Stimulated activated CD4-positive, alpha-beta T cell treated with anti-CD3 and anti-CD28 coated beads, Interleukin-15, amount 100 ng/mL, for 48 hours (primary cell): ENCODE measurements around the gene FCAR.
"Not testable (repeated sequence)": the region's sequence is repeated elsewhere in the genome, so short reads cannot be mapped to it uniquely, and the experiment has no call there.

Experiments
- DNase-seq, 2 donors: peaks; one replicate each; pipeline ENCODE4 v3.0.0-alpha.2; 2020; ENCODE audit warnings: low read depth in 2 of 2

FCAR gene

DNA sequence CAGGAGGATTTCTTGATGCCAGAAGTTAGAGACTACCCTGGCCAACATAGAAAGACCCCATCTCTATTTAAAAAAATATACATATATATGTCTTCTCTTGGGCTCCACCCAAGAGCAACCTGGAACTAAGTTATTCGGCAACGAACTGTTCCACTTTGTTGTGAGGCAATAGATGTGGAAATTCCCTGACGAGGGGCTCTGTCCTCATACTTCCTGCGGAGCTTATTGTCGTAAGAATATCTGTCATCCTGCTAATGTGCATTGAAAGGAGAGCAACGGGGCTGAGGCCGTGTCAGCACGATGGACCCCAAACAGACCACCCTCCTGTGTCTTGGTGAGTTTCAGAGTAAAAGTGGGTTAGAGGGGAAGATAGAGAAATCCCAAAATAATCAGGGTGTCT, at the start of gene FCAR:
Gene FCAR (plus strand): TSS at position 246 of the 400 bp plus-strand sequence. CDS start 55 bp downstream, at position 301.
- no peak for DNase-seq

DNA sequence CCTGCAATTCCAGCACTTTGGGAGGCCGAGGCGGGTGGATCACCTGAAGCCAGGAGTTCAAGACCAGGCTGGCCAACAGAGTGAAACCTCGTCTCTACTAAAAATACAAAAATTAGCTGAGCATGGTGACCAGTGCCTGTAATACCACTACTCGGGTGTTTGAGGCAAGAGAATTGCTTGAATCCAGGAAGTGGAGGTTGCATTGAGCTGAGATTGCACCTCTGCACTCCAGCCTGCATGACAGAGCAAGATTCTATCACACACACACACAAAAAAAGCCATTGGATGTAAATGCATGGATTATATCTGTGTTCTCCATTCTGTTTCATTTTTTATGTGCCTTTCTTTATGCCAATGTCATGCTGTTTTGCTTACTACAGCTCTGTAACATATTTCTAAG, 49.6 kb upstream of the FCAR start:
- DNase-seq: not testable (repeated sequence)

DNA sequence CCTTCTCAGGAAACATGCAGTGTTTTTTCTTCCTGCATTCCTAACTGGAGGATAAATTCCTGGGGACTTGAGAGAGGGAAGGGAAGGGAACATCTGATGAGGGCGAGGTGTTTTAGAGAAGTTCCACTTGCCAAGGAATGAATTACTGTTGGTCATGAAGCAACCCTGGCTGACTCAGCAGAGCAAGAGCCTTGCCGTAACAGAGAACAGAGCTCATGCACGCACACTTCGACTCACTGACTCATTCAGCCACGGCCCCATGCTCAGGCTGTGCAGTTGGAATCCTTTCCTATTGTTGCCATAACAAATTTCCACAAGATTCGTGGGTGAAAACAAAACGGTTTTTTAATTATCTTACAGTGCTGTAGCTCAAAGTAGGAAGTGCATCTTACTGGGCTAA, 48.7 kb upstream of the FCAR start:
- not testable (repeated sequence) for DNase-seq

- DNase-seq: not testable (repeated sequence)
Observed at GRCh38 chr19:54828064-54828463, 46.0 kb upstream of the FCAR start.

GRCh38 chr19:54832496-54832895, 41.5 kb upstream of the FCAR start, which contains the start of gene KIR2DS4:
TSS of gene KIR2DS4 (plus strand) at chr19:54832676.
- DNase-seq: not testable (repeated sequence)

DNA sequence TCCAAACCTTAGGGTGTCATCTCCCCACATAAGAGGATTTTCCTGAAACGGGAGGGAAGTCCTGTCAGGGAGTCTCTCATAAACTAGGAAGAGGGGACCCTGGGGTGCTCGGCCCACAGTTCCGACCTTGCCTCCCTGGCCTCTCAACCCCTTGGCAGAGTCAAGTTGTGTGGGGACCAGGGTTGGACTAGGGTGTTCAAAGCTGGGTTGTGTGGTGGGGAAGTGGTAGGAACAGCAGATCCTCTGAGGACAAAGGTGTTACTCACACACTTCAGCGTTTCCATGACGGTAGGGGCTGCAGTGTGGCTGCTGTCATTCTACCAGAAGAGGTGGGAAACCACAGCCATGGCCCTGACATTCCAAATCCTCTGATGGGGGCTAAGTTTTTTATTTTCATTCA, 38.9 kb upstream of the FCAR start:
- DNase-seq: not testable (repeated sequence)

- DNase-seq: not testable (repeated sequence)
Observed at GRCh38 chr19:54837522-54837921, 36.5 kb upstream of the FCAR start.

- DNase-seq: not testable (repeated sequence)
Observed at GRCh38 chr19:54843171-54843570, 30.9 kb upstream of the FCAR start.

DNA sequence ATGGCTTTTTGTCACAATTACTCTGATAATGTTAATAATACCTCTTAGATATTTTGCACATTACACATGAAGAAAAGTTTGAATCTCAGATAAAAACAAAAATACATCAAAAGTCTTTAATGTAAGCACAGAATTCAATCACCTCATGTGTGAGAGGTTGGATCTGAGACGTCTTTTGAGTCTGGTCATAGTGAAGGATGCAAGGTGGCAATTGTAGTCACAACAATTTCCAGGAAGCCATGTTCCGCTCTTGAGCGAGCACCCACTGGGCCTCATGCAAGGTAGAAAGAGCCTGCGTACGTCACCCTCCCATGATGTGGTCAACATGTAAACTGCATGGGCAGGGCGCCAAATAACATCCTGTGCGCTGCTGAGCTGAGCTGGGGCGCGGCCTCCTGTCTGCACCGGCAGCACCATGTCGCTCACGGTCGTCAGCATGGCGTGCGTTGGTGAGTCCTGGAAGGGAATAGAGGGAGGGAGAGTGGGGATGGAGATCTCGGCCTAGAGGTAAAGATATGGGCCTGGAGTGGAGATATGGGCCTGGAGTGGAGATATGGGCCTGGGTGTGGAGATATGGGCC, 23.9 kb upstream of the FCAR start, which contains the start of gene KIR3DL2:
Gene KIR3DL2 (plus strand): TSS at position 383 of the 580 bp plus-strand sequence. CDS start 33 bp downstream, at position 416.
- DNase-seq: not testable (repeated sequence)

DNA sequence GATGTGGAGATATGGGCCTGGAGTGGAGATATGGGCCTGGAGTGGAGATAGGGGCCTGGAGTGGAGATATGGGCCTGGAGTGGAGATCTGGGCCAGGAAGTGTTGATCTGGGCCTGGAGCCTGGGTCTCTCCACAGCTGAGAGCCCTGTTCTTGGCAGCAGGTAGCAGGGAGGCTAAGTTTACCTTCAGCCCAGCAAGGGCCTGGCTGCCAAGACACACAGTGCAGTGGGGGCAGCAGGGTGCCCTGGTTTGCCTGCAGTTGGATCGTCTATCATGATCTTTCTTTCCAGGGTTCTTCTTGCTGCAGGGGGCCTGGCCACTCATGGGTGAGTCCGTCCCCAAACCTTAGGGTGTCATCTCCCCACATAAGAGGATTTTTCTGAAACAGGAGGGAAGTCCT, 23.1 kb upstream of the FCAR start:
- no peak for DNase-seq

GRCh38 chr19:54851353-54851752, 22.7 kb upstream of the FCAR start:
- no peak for DNase-seq

GRCh38 chr19:54855241-54855640, 18.8 kb upstream of the FCAR start:
- not testable (repeated sequence) for DNase-seq

- not testable (repeated sequence) for DNase-seq
Observed at GRCh38 chr19:54858476-54858875, 15.6 kb upstream of the FCAR start.

DNA sequence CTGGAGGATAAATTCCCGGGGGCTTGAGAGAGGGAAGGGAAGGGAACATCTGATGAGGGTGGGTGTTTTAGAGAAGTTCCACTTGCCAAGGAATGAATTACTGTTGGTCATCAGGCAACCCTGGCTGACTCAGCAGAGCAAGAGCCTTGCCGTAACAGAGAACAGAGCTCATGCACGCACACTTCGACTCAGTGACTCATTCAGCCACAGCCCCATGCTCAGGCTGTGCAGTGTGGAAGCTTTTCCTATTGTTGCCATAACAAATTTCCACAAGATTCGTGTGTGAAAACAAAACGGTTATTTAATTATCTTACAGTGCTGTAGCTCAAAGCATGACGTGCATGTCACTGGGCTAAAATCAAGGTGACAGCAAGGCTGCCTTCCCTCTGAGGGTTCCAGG, 14.6 kb upstream of the FCAR start:
- not testable (repeated sequence) for DNase-seq

DNA sequence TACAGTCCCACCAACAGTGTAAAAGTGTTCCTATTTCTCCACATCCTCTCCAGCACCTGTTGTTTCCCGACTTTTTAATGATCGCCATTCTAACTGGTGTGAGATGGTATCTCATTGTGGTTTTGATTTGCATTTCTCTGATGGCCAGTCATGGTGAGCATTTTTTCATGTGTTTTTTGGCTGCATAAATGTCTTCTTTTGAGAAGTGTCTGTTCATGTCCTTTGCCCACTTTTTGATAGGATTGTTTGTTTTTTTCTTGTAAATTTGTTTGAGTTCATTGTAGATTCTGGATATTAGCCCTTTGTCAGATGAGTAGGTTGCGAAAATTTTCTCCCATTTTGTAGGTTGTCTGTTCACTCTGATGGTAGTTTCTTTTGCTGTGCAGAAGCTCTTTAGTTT, 10.6 kb upstream of the FCAR start:
- DNase-seq: not testable (repeated sequence)

- DNase-seq: no peak
Observed at GRCh38 chr19:54871696-54872095, 2.3 kb upstream of the FCAR start.

DNA sequence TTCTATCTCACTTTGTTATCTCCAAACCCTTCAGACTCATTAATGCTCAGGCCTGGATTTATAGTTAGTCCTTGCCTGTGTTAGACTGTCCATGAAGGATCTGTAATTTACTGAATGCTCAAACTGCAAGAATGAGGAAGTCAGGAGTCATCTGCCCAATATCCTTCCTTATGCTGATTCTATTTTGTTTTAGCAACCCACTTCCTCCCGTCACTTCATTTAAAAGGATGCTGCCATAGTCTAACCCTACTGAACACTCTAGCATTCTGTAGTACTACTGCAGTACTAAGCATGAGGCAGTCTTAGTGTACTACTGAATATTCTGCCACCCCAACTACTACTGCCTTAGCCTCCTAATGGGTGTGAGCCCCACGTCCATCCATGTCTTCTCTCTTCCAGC, 1.5 kb downstream of the FCAR start:
- no peak for DNase-seq

DNA sequence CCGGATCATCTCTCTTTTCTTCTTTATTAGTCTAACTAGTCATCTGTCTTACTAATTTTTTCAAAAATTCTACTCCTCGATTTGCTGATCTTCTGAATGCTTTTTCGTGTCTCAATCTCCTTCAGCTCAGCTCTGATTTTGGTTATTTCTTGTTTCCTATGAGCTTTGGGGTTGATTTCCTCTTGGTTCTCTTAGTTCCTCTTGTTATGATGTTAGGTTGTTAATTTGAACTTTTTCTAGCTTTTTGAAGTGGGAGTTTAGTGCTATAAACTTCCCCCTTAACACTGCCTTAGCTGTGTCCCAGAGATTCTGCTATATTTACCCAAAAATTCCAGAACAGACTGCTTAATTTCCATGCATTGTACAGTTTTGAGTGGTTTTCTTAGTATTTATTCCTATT, 3.4 kb downstream of the FCAR start:
- no peak for DNase-seq

- DNase-seq: no peak
Observed at GRCh38 chr19:54881884-54882283, 7.8 kb downstream of the FCAR start.

DNA sequence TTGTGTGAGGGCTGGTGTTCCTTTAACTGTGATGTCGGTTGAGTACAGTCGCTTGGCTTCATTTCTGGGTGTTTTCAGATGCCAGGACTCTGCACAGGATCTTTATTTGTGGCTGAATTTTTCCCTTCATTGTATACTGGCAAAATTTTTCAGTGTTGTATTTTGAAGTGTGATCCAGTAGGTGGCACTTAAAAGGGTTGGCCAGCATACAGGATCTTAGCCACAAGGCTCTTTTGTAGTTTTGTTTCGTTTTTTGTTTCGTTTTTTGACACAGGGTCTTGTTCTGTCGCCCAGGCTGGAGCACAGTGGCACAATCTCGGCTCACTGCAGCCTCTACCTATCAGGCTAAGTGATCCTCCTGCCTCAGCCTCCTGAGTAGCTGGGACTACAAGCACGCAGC, 8.7 kb downstream of the FCAR start:
- DNase-seq: no peak

DNA sequence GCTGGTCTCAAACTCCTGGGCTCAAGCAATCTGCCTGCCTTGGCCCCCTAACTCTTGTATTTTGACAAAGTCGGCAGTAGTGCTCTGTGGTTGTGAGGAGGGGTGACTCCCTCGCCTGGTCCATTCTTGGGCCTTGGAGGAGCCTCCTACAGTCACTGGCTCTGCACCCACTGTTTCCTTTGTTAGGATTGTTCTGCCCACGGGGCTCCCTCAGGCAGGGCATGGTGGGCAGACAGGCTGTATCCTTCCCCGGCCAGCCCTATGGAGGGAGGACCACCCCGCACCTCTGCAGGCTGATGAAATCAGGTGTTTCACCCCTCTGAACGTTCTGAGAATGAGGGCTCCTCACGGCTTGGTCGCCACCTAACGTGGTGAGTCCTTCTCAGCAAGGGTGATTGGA, 9.2 kb downstream of the FCAR start:
- DNase-seq: no peak

- no peak for DNase-seq
Observed at GRCh38 chr19:54888239-54888638, 14.2 kb downstream of the FCAR start.

GRCh38 chr19:54889566-54889965, 15.5 kb downstream of the FCAR start:
- no peak for DNase-seq

DNA sequence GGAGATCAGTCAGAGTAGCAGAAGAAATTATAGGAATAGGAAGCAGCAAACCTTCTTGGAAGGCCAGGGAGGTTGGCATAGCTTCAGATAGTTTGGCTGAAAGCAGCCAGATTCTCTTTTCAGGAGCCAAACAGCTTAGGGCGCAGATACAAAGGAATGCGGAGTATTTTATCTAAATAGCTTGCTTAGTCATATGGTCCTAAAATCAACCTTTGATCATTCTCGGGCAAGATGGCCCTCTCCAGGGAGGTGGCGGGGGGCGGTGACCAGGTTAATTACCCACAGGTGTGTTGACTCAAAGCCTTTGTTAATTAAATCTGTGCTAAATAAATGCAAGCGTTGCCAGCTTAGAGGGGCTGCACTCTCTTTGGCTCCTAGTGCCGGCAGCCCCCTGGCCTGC, 19.4 kb downstream of the FCAR start:
- DNase-seq: no peak
